Left renal pelvis (tissue), 4 donors: Measurements from ENCODE around the gene PRAMEF9. TPM values are rescaled to one million over a fixed set of nuclear protein-coding genes. Genes with fewer than 3 reads are reported as not detected.
"Not testable (repeated sequence)": the region's sequence is repeated elsewhere in the genome, so short reads cannot be mapped to it uniquely, and the experiment has no call there.

Experiments used
- DNase-seq, 4 donors: peaks; one replicate each; pipeline ENCODE4 v3.0.0-alpha.2; 2013; ENCODE audit warnings: low read depth in 4 of 4, low spot score in 3 of 4
- polyA plus RNA-seq, 4 donors: library from polyadenylated mRNA; unstranded; fragments of 120-200 nt; gene quantifications; one replicate each; pipeline ENCODE4 v1.2.1, GENCODE V29; 2013; ENCODE audit not compliant: insufficient read length in 4 of 4

PRAMEF9 gene
- polyA plus RNA-seq = not detected

GRCh38 chr1:13171548-13171947 is at the start of gene PRAMEF9:
Gene PRAMEF9 (plus strand): TSS chr1:13171848. CDS start chr1:13175281, 3,433 bp downstream.
- DNase-seq = not testable (repeated sequence)

GRCh38 chr1:13155909-13156308 is 15.7 kb upstream of the PRAMEF9 start, which contains the start of gene PRAMEF26:
Gene PRAMEF26 (minus strand): TSS chr1:13156009. CDS start chr1:13153095, 2,914 bp downstream.
- DNase-seq = not testable (repeated sequence)

- not testable (repeated sequence) for DNase-seq
Observed at GRCh38 chr1:13165531-13165930, 6.1 kb upstream of the PRAMEF9 start, which contains the start of gene HNRNPCL4. Gene HNRNPCL4 (minus strand): TSS chr1:13165631. CDS start chr1:13165467, 164 bp downstream.

GRCh38 chr1:13201309-13201708 is 29.7 kb downstream of the PRAMEF9 start, which contains the start of gene PRAMEF13:
Gene PRAMEF13 (minus strand): TSS chr1:13201409. CDS start chr1:13199589, 1,820 bp downstream.
- DNase-seq = not testable (repeated sequence)

GRCh38 chr1:13208712-13209111 is 37.1 kb downstream of the PRAMEF9 start:
- not testable (repeated sequence) for DNase-seq

- DNase-seq = not testable (repeated sequence)
Observed at GRCh38 chr1:13216619-13217018, 45.0 kb downstream of the PRAMEF9 start.

GRCh38 chr1:13219203-13219602 is 47.6 kb downstream of the PRAMEF9 start:
- DNase-seq = not testable (repeated sequence)

- DNase-seq = not testable (repeated sequence)
Observed at GRCh38 chr1:13222788-13223187, 51.1 kb downstream of the PRAMEF9 start.

GRCh38 chr1:13224480-13225060 is 52.9 kb downstream of the PRAMEF9 start:
- no peak for DNase-seq

GRCh38 chr1:13225675-13226204 is 54.1 kb downstream of the PRAMEF9 start, which contains the start of gene PRAMEF18:
Gene PRAMEF18 (minus strand): TSS chr1:13226154. CDS start chr1:13226106, 48 bp downstream.
- DNase-seq = not testable (repeated sequence)

GRCh38 chr1:13227271-13228055 is 55.8 kb downstream of the PRAMEF9 start:
- DNase-seq = not testable (repeated sequence)

- no peak for DNase-seq
Observed at GRCh38 chr1:13228343-13228781, 56.7 kb downstream of the PRAMEF9 start.

Other genes starting within 250 kb of the PRAMEF9 start
- not detected for gene PRAMEF6, start 224.3 kb upstream of the PRAMEF9 start, polyA plus RNA-seq
- not detected for gene PRAMEF27, start 115.3 kb upstream of the PRAMEF9 start, polyA plus RNA-seq
- not detected for gene HNRNPCL3, start 111.1 kb upstream of the PRAMEF9 start, polyA plus RNA-seq
- not detected for gene PRAMEF25, start 101.1 kb upstream of the PRAMEF9 start, polyA plus RNA-seq
- gene HNRNPCL2, start 55.0 kb upstream of the PRAMEF9 start, polyA plus RNA-seq = under 1 TPM in 2 of 4 donors, not detected in 2; 0.19 to 0.42 TPM
- gene PRAMEF26, start 15.8 kb upstream of the PRAMEF9 start, polyA plus RNA-seq = not detected
- gene HNRNPCL4, start 6.2 kb upstream of the PRAMEF9 start, polyA plus RNA-seq = under 1 TPM in 2 of 4 donors, not detected in 2; 0.18 to 0.41 TPM
- not detected for gene PRAMEF13, start 29.6 kb downstream of the PRAMEF9 start, polyA plus RNA-seq
- gene PRAMEF18, start 54.3 kb downstream of the PRAMEF9 start, polyA plus RNA-seq = not detected
- not detected for gene PRAMEF5, start 82.3 kb downstream of the PRAMEF9 start, polyA plus RNA-seq
- not detected for gene PRAMEF8, start 113.3 kb downstream of the PRAMEF9 start, polyA plus RNA-seq
- not detected for gene PRAMEF33, start 131.7 kb downstream of the PRAMEF9 start, polyA plus RNA-seq
- gene PRAMEF15, start 143.7 kb downstream of the PRAMEF9 start, polyA plus RNA-seq = not detected
- gene PRAMEF14, start 175.3 kb downstream of the PRAMEF9 start, polyA plus RNA-seq = not detected
- gene PRAMEF19, start 200.1 kb downstream of the PRAMEF9 start, polyA plus RNA-seq = not detected
- not detected for gene PRAMEF17, start 217.8 kb downstream of the PRAMEF9 start, polyA plus RNA-seq
- gene PRAMEF20, start 238.6 kb downstream of the PRAMEF9 start, polyA plus RNA-seq = not detected